Adipocyte (in vitro differentiated cells): ENCODE measurements around the gene SHOX.

Source experiments
- DNase-seq: peaks from one replicate; pipeline ENCODE4 v3.0.0-alpha.2; 2015; ENCODE audit warnings: low read depth
- H3K27me3 ChIP-seq: replicated peaks from 2 replicates; pipeline ENCODE4 v1.7.0; 2013; ENCODE audit warnings: mild to moderate bottlenecking, low read length, moderate library complexity; ENCODE audit not compliant: control insufficient read depth, insufficient read depth
- H3K36me3 ChIP-seq: 2 replicates; pipeline ENCODE4 v1.7.0; 2013; ENCODE audit warnings: low read length, mild to moderate bottlenecking, moderate library complexity; ENCODE audit not compliant: control insufficient read depth, insufficient read depth, severe bottlenecking
- H3K4me1 ChIP-seq: 2 replicates; pipeline ENCODE4 v1.7.0; 2013; ENCODE audit warnings: mild to moderate bottlenecking, low read length, moderate library complexity; ENCODE audit not compliant: control insufficient read depth, insufficient read depth
- H3K4me3 ChIP-seq: 2 replicates; pipeline ENCODE4 v1.7.0; 2013; ENCODE audit warnings: mild to moderate bottlenecking, low read length, moderate library complexity
- H3K9ac ChIP-seq: 2 replicates; pipeline ENCODE4 v1.7.0; 2013; ENCODE audit warnings: mild to moderate bottlenecking, low read length, moderate library complexity
- H3K9me3 ChIP-seq: 2 replicates; pipeline ENCODE4 v1.7.0; 2013; ENCODE audit warnings: mild to moderate bottlenecking, low read length, moderate library complexity; ENCODE audit not compliant: control insufficient read depth

SHOX gene

GRCh38 chrX:703466-703865 is 72.9 kb downstream of the SHOX start:
- H3K4me3 ChIP-seq, result no peak overlapping the region
- DNase-seq, result no peak
- H3K4me1 ChIP-seq, result no peaks in the 10 kb centered on the region
- no peaks in the 10 kb centered on the region for H3K36me3 ChIP-seq
- H3K9ac ChIP-seq, result no peak overlapping the region
- H3K9me3 ChIP-seq, result peaks cover 8% of the 10 kb centered on the region
- no peaks in the 10 kb centered on the region for H3K27me3 ChIP-seq

- no peaks in the 10 kb centered on the region for H3K4me1 ChIP-seq
- DNase-seq, result peak; percentile 1
- H3K27me3 ChIP-seq, result no peaks in the 10 kb centered on the region
- no peak overlapping the region for H3K4me3 ChIP-seq
- no peak overlapping the region for H3K9ac ChIP-seq
- peaks cover 8% of the 10 kb centered on the region for H3K9me3 ChIP-seq
- H3K36me3 ChIP-seq, result no peaks in the 10 kb centered on the region
These were observed 73.3 kb downstream of the SHOX start for GRCh38 chrX:703866-704265.
